Ovary (tissue), 3 donors: ENCODE results near the gene LCOR.

Source experiments
- EP300 ChIP-seq: sonication (generic); formaldehyde crosslinking; IDR thresholded peaks from one replicate; pipeline ENCODE4 v1.6.1; 2017; ENCODE audit warnings: antibody characterized with exemption
- POLR2A ChIP-seq: fragments of 450-650 bp; IDR thresholded peaks from one replicate; pipeline ENCODE4 v1.6.1; 2017; ENCODE audit warnings: antibody characterized with exemption, mild to moderate bottlenecking, moderate library complexity
- TF ChIP-seq, protein P1 (sequence below), 3 donors: fragments of 450-650 bp in 2 of 3; fragments of 200-600 bp in 1 of 3; IDR thresholded peaks; one replicate each; pipeline versions ENCODE4 v1.5.1 to v1.8.0; 2016 to 2022; ENCODE audit warnings: antibody characterized with exemption in 3 of 3, mild to moderate bottlenecking in 1 of 3
- donor health status: DM: no; HTN: no; CAD: no.

DNA sequence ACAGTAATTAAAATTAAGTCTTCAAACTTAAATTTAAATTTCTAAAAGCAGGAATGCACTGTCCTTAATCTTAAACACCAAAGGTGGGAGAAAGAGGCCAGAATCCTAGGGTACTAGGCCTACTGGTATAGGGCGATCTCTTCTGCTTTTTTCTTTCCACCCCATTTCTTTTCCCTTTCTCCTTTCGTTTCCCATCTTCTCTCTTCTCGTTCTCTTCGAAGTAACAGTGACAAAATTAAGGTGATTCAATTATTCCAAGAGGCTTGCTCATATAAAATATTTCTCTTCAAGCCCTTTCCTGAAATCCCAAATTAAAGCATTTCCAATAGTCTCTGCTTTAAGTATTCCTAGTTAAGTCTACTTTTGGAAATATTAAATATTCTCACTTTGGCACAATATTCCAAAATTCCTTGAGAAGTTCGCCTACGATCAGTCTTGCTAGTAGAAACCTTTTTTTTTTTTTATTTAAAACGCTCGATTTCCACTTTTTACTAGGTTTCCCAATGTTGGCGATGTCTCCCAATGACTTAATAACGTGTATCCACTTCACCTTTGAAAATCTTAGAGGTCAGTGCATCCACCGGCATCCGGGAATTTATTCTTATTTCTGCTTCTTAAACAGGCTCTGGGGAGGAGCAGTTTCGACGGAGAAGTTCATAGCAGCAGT lies 765 bp upstream of the LCOR start:
- TF ChIP-seq, protein P1, sequence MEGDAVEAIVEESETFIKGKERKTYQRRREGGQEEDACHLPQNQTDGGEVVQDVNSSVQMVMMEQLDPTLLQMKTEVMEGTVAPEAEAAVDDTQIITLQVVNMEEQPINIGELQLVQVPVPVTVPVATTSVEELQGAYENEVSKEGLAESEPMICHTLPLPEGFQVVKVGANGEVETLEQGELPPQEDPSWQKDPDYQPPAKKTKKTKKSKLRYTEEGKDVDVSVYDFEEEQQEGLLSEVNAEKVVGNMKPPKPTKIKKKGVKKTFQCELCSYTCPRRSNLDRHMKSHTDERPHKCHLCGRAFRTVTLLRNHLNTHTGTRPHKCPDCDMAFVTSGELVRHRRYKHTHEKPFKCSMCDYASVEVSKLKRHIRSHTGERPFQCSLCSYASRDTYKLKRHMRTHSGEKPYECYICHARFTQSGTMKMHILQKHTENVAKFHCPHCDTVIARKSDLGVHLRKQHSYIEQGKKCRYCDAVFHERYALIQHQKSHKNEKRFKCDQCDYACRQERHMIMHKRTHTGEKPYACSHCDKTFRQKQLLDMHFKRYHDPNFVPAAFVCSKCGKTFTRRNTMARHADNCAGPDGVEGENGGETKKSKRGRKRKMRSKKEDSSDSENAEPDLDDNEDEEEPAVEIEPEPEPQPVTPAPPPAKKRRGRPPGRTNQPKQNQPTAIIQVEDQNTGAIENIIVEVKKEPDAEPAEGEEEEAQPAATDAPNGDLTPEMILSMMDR (IDR thresholded peaks at IDR 0.05) = no peak
- TF ChIP-seq POLR2A (no peak), EP300 (no peak)
